BJ (cell line): ENCODE data around the gene CDCP1. TPM values are rescaled to one million over a fixed set of nuclear protein-coding genes. Genes with fewer than 3 reads are reported as not detected.

Source experiments
- CTCF ChIA-PET: fragments of 350-600 bp; formaldehyde crosslinking; extraction: SDS; loops from one replicate; lab custom pipeline; 2021; ENCODE audit warnings: antibody characterized with exemption, inconsistent platforms; lab: Yijun Ruan, JAX
- POLR2A ChIA-PET: fragments of 300-600 bp; sonication (Branson Sonifier 250); formaldehyde crosslinking; extraction: SDS; loops from one replicate; lab custom pipeline; 2021; ENCODE audit warnings: antibody characterized with exemption; lab: Charles Lee
- DNase-seq: peaks from one replicate; pipeline ENCODE4 v3.0.0-alpha.2; 2011; ENCODE audit warnings: low read depth
- H3K27me3 ChIP-seq: 2 replicates; pipeline ENCODE4 v1.6.0; 2011; ENCODE audit warnings: low read length; ENCODE audit not compliant: control insufficient read depth, insufficient read depth
- H3K36me3 ChIP-seq: 2 replicates; pipeline ENCODE4 v1.5.1; 2011; ENCODE audit warnings: low read length; ENCODE audit not compliant: control insufficient read depth, insufficient read depth
- H3K4me3 ChIP-seq: 2 replicates; pipeline ENCODE4 v1.5.1; 2011; ENCODE audit warnings: low read depth, mild to moderate bottlenecking, control low read depth, low read length
- CTCF ChIP-seq: IDR thresholded peaks from 2 replicates; pipeline ENCODE4 v1.5.1; 2011; ENCODE audit warnings: low read depth, mild to moderate bottlenecking, control low read depth, inconsistent platforms, low read length, moderate library complexity; ENCODE audit not compliant: insufficient read depth
- polyA minus RNA-seq: library from RNA; depleted of rRNA, polyadenylated mRNA; stranded (reverse); fragments of >200 nt; gene quantifications from 2 replicates; pipeline ENCODE4 v1.2.3, GENCODE V29; 2011; rRNA and poly(A)+ RNA removed
- polyA plus RNA-seq: library from polyadenylated mRNA; depleted of rRNA; stranded (reverse); fragments of >200 nt; gene quantifications from 2 replicates; pipeline ENCODE4 v1.2.3, GENCODE V29; 2011; rRNA removed

Gene CDCP1
- polyA plus RNA-seq (1.0 and 1.3 TPM in 2 replicates), polyA minus RNA-seq (1.3 and 2.5 TPM in 2 replicates)

- no peak for TF ChIP-seq CTCF
- Histone ChIP-seq H3K27me3 (peaks cover 3% of the 10 kb centered on the region; the same call in 1 of the 2 replicates), H3K4me3 (peak within 1 kb of the TSS; percentile 46), H3K36me3 (no peaks in the 10 kb centered on the region)
- no peak for DNase-seq
- CTCF ChIA-PET: interaction anchor here (1.3 to 1.9 kb wide), 3 partner anchors 15 to 78 kb away, joined by 3 to 7 read pairs (median 4); no protein-coding TSS in a partner anchor
- POLR2A ChIA-PET: no interaction called here
These were observed at the start of gene CDCP1 for GRCh38 chr3:45145681-45146614. CDCP1 (minus strand) TSS chr3:45146378; CDS start chr3:45146287, 91 bp downstream.

- ChIA-PET POLR2A (no interaction called here), CTCF (interaction anchor here (1.4 kb wide), 1 partner anchor 18 kb away, joined by 3 read pairs; no protein-coding TSS in a partner anchor)
- no peak for DNase-seq
- no peak for TF ChIP-seq CTCF
- Histone ChIP-seq H3K4me3 (no peak overlapping the region), H3K36me3 (no peaks in the 10 kb centered on the region), H3K27me3 (no peaks in the 10 kb centered on the region)
These were observed 48.6 kb upstream of the CDCP1 start for GRCh38 chr3:45194791-45195190.

GRCh38 chr3:45191924-45192417 lies 45.8 kb upstream of the CDCP1 start:
- ChIA-PET POLR2A (no interaction called here), CTCF (interaction anchor here (0.7 to 0.9 kb wide), 3 partner anchors 82 to 157 kb away, joined by 3 read pairs; no protein-coding TSS in a partner anchor)
- no peak for TF ChIP-seq CTCF
- no peaks in the 10 kb centered on the region for H3K36me3 ChIP-seq
- DNase-seq: no peak
- H3K27me3 ChIP-seq: no peaks in the 10 kb centered on the region
- no peak overlapping the region for H3K4me3 ChIP-seq

- TF ChIP-seq CTCF: no peak
- H3K27me3 ChIP-seq: no peaks in the 10 kb centered on the region
- no peak overlapping the region for H3K4me3 ChIP-seq
- DNase-seq: no peak
- CTCF ChIA-PET: interaction anchor here (0.7 to 0.9 kb wide), 3 partner anchors 82 to 157 kb away, joined by 3 read pairs; no protein-coding TSS in a partner anchor
- POLR2A ChIA-PET: no interaction called here
- no peaks in the 10 kb centered on the region for H3K36me3 ChIP-seq
These were observed 45.2 kb upstream of the CDCP1 start for GRCh38 chr3:45191424-45191823.
